Adrenal gland (tissue), 12 donors: ENCODE results near the gene BCAS3. TPM values are rescaled to one million over a fixed set of nuclear protein-coding genes. Genes with fewer than 3 reads are reported as not detected.

Experiments used
- DNase-seq, 7 donors: peaks; one replicate each; pipeline ENCODE4 v3.0.0-alpha.2; 2019 to 2020
- H3K27ac ChIP-seq, 5 donors: fragments of 200-600 bp; sonication (generic) in 4 of 5; 1 replicate in 3 of 5; 2 replicates in 2 of 5; pipeline versions ENCODE4 v1.5.1 to v1.8.0; 2016 to 2020; ENCODE audit warnings: mild to moderate bottlenecking in 1 of 5
- H3K27me3 ChIP-seq: fragments of 200-600 bp; 2 replicates; pipeline ENCODE4 v1.8.0; 2021
- H3K36me3 ChIP-seq, 2 donors: fragments of 200-600 bp; replicated peaks in 1 of 2; 1 replicate in 1 of 2; 2 replicates in 1 of 2; pipeline versions ENCODE4 v1.5.1 to v1.8.0; 2018 to 2022
- H3K4me1 ChIP-seq, 2 donors: fragments of 200-600 bp; replicated peaks in 1 of 2; 1 replicate in 1 of 2; 2 replicates in 1 of 2; pipeline versions ENCODE4 v1.5.1 to v1.8.0; 2018 to 2021
- H3K4me3 ChIP-seq, 4 donors: fragments of 200-600 bp; sonication (generic) in 3 of 4; one replicate each; pipeline ENCODE4 v1.5.1; 2016 to 2018
- H3K9me3 ChIP-seq, 3 donors: fragments of 200-600 bp; sonication (generic) in 1 of 3; replicated peaks in 1 of 3; 1 replicate in 2 of 3; 2 replicates in 1 of 3; pipeline versions ENCODE4 v1.5.1 to v1.8.0; 2016 to 2021
- POLR2A ChIP-seq, 2 donors: fragments of 450-650 bp; IDR thresholded peaks; one replicate each; pipeline ENCODE4 v1.6.1; 2017; ENCODE audit warnings: antibody characterized with exemption in 2 of 2, mild to moderate bottlenecking in 2 of 2, moderate library complexity in 1 of 2
- WGBS, 4 donors: extraction: QIAGEN DNeasy Blood & Tissue Kit in 2 of 4; methylation state at CpG; one replicate each; pipeline versions ENCODE4 v1.1.5 to v1.1.7; 2013 to 2017; 5-methylcytosine and 5-hydroxymethylcytosine counted together
- intact Hi-C, 2 donors: fragments of 100-400 bp; cut with DNase I; formaldehyde crosslinking; loops; one replicate each; pipeline versions ENCODE4 v1.14.1 to v1.15.0; 2022 to 2023
- polyA plus RNA-seq, 3 donors: library from polyadenylated mRNA; stranded (reverse); fragments of 200-250 nt in 2 of 3; fragments of 350-450 nt in 1 of 3; fragmentation: Illumina TruSeq in 1 of 3; extraction: RNeasy Lipid Tissue Mini Kit (QIAGEN cat#74804) in 1 of 3; gene quantifications; one replicate each; pipeline ENCODE4 v1.2.3, GENCODE V29; 2013 to 2014
- total RNA-seq, 9 donors: library from RNA; depleted of rRNA in 4 of 9; stranded (reverse); fragments of >200 nt in 4 of 9; fragments of 120-200 nt in 1 of 9; fragmentation: NEBNext Ultra II Directional in 1 of 9; extraction: Animal tissue kit (Norgen Biotek cat#: 25700) in 1 of 9; gene quantifications; one replicate each; pipeline versions ENCODE4 v1.1.0 to v1.2.4, GENCODE V29; 2013 to 2023
- TF ChIP-seq, protein P1 (sequence below), 6 experiments: fragments of 450-650 bp in 4 of 6; fragments of 200-600 bp in 2 of 6; sonication (generic) in 1 of 6; IDR thresholded peaks; 1 replicate in 5 of 6; 2 replicates in 1 of 6; pipeline versions ENCODE4 v1.5.1 to v1.8.0; 2016 to 2021; ENCODE audit warnings: antibody characterized with exemption in 6 of 6, mild to moderate bottlenecking in 2 of 6, moderate library complexity in 1 of 6
- donor health status: healthy with polysubstance abuse.
- donor health status: Bipolar disorder and iron deficiency.
- donor health status: DM: yes; HTN: yes; CAD: no.
- donor health status: DM: no; HTN: no; CAD: no.
- donor health status: DM: no; HTN: no; CAD: no.
- donor health status: DM: yes; HTN: yes; CAD: no.

The BCAS3 gene
- total and polyA plus RNA-seq, 12 donors = 9.4 to 105 (median 29.0) TPM

GRCh38 chr17:61368049-61368831 is 690.6 kb downstream of the BCAS3 start:
- no peak overlapping the region for H3K4me3 ChIP-seq
- no peak overlapping the region for H3K27ac ChIP-seq
- H3K9me3 ChIP-seq = no peaks in the 10 kb centered on the region
- TF ChIP-seq, protein P1, sequence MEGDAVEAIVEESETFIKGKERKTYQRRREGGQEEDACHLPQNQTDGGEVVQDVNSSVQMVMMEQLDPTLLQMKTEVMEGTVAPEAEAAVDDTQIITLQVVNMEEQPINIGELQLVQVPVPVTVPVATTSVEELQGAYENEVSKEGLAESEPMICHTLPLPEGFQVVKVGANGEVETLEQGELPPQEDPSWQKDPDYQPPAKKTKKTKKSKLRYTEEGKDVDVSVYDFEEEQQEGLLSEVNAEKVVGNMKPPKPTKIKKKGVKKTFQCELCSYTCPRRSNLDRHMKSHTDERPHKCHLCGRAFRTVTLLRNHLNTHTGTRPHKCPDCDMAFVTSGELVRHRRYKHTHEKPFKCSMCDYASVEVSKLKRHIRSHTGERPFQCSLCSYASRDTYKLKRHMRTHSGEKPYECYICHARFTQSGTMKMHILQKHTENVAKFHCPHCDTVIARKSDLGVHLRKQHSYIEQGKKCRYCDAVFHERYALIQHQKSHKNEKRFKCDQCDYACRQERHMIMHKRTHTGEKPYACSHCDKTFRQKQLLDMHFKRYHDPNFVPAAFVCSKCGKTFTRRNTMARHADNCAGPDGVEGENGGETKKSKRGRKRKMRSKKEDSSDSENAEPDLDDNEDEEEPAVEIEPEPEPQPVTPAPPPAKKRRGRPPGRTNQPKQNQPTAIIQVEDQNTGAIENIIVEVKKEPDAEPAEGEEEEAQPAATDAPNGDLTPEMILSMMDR (IDR thresholded peaks at IDR 0.05) = no peak
- TF ChIP-seq POLR2A (IDR thresholded peaks at IDR 0.05) = no peak
- intact Hi-C loops = no loop called here
- H3K4me1 ChIP-seq = no peaks in the 10 kb centered on the region
- no peak for DNase-seq
- no peaks in the 10 kb centered on the region for H3K27me3 ChIP-seq
- 96 to 97% (median 97%) methylated on average over 17 to 27 of the region's 27 CpGs for WGBS, 4 donors
- H3K36me3 ChIP-seq = no peaks in the 10 kb centered on the region

- intact Hi-C loops = no loop called here
- H3K36me3 ChIP-seq = no peaks in the 10 kb centered on the region
- H3K4me1 ChIP-seq = no peaks in the 10 kb centered on the region
- H3K27ac ChIP-seq = no peak overlapping the region
- H3K27me3 ChIP-seq = no peaks in the 10 kb centered on the region
- H3K4me3 ChIP-seq = no peak overlapping the region
- DNase-seq = no peak
- no peaks in the 10 kb centered on the region for H3K9me3 ChIP-seq
- WGBS, 4 donors = 96 to 97% (median 97%) methylated on average over 5 to 7 of the region's 7 CpGs
- TF ChIP-seq POLR2A (IDR thresholded peaks at IDR 0.05) = no peak
- TF ChIP-seq, protein P1 (IDR thresholded peaks at IDR 0.05) = no peak
Observed at GRCh38 chr17:61368832-61369450, 691.3 kb downstream of the BCAS3 start.

- H3K4me3 ChIP-seq = no peak overlapping the region
- TF ChIP-seq POLR2A (IDR thresholded peaks at IDR 0.05) = no peak
- TF ChIP-seq, protein P1 (IDR thresholded peaks at IDR 0.05) = no peak
- WGBS, 4 donors = 91 to 98% (median 97%) methylated on average over 5 to 10 of the region's 10 CpGs
- H3K27me3 ChIP-seq = no peaks in the 10 kb centered on the region
- H3K36me3 ChIP-seq = no peaks in the 10 kb centered on the region
- no peak overlapping the region for H3K27ac ChIP-seq
- DNase-seq = no peak
- no peaks in the 10 kb centered on the region for H3K9me3 ChIP-seq
- intact Hi-C loops = no loop called here
- no peaks in the 10 kb centered on the region for H3K4me1 ChIP-seq
Observed at GRCh38 chr17:61369751-61370150, 692.1 kb downstream of the BCAS3 start.

DNA sequence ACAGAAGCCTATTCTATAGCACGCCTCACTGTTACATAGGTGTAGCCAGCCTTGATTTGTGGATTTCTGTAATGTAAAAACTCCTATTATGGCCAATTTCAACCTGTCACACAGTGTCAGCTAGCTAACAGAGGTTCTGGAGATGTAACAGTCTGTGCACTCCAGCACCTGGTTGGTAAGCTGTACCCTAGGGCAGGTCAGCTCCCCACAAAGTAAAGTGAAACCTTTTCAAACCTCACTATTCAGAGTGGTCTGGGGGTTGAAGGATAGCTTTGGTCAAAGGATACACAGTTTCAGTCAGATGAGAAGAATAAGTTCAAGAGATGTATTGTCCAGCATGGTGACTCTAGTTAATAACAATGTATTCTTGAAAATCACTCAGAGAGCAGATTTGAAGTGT is 693.5 kb downstream of the BCAS3 start:
- Histone ChIP-seq H3K9me3 (no peaks in the 10 kb centered on the region), H3K27me3 (no peaks in the 10 kb centered on the region), H3K36me3 (no peaks in the 10 kb centered on the region), H3K27ac (no peak overlapping the region), H3K4me1 (no peaks in the 10 kb centered on the region), H3K4me3 (no peak overlapping the region)
- TF ChIP-seq POLR2A (IDR thresholded peaks at IDR 0.05) = no peak
- TF ChIP-seq, protein P1 (IDR thresholded peaks at IDR 0.05) = no peak
- DNase-seq = no peak
- WGBS, 4 donors = 94 to 100% (median 100%) methylated on average over 1 of the region's 1 CpG
- intact Hi-C loops = no loop called here
